Lung microvascular endothelial cell (primary cell): Measurements from ENCODE around the gene EXOC6. TPM values are rescaled to one million over a fixed set of nuclear protein-coding genes. Genes with fewer than 3 reads are reported as not detected.
"Not testable (repeated sequence)": the region's sequence is repeated elsewhere in the genome, so short reads cannot be mapped to it uniquely, and the experiment has no call there.

Experiments
- DNase-seq, 2 donors: peaks; one replicate each; pipeline versions ENCODE4 v3.0.0 to v3.0.0-alpha.2; 2010; ENCODE audit warnings: low read depth in 2 of 2
- total RNA-seq: library from RNA; depleted of rRNA; stranded (reverse); fragments of >200 nt; gene quantifications from 2 replicates; pipeline ENCODE4 v1.2.1, GENCODE V29; 2014

Gene EXOC6
- total RNA-seq, 1 donor from 2014 or later = 390 TPM

- no peak for DNase-seq
Measured at GRCh38 chr10:92942226-92942625, 93.9 kb downstream of the EXOC6 start.

GRCh38 chr10:92946491-92946890 is 98.2 kb downstream of the EXOC6 start:
- DNase-seq = no peak

GRCh38 chr10:92952573-92952972 is 104.3 kb downstream of the EXOC6 start:
- not testable (repeated sequence) for DNase-seq

- DNase-seq = no peak
Measured at GRCh38 chr10:92957223-92958010, 109.1 kb downstream of the EXOC6 start.

GRCh38 chr10:92961638-92962037 is 113.3 kb downstream of the EXOC6 start:
- no peak for DNase-seq

- peak; percentile 68 to 71 for DNase-seq
Measured at GRCh38 chr10:92965314-92965713, 117.0 kb downstream of the EXOC6 start.

- no peak for DNase-seq
Measured at GRCh38 chr10:92967641-92968040, 119.3 kb downstream of the EXOC6 start.

GRCh38 chr10:92969151-92969550 is 120.8 kb downstream of the EXOC6 start:
- DNase-seq = peak in 1 of 2 donors; percentile 32

GRCh38 chr10:92970301-92971070 is 122.2 kb downstream of the EXOC6 start:
- no peak for DNase-seq

GRCh38 chr10:92972066-92972870 is 123.9 kb downstream of the EXOC6 start:
- DNase-seq = peak in 1 of 2 donors; percentile 81

GRCh38 chr10:92972886-92973285 is 124.6 kb downstream of the EXOC6 start:
- DNase-seq = no peak

GRCh38 chr10:92976278-92976677 is 128.0 kb downstream of the EXOC6 start:
- DNase-seq = not testable (repeated sequence)

GRCh38 chr10:92989250-92989649 is 140.9 kb downstream of the EXOC6 start:
- DNase-seq = no peak

- DNase-seq = peak; percentile 36 to 66
Measured at GRCh38 chr10:92990615-92991014, 142.3 kb downstream of the EXOC6 start.

GRCh38 chr10:92991513-92991912 is 143.2 kb downstream of the EXOC6 start:
- no peak for DNase-seq

- DNase-seq = no peak
Measured at GRCh38 chr10:92993699-92994272, 145.5 kb downstream of the EXOC6 start.

- DNase-seq = no peak
Measured at GRCh38 chr10:92995509-92995908, 147.2 kb downstream of the EXOC6 start.

- DNase-seq = no peak
Measured at GRCh38 chr10:92997620-92998019, 149.3 kb downstream of the EXOC6 start.

- no peak for DNase-seq
Measured at GRCh38 chr10:92999191-92999590, 150.9 kb downstream of the EXOC6 start.

GRCh38 chr10:93006435-93007039 is 158.2 kb downstream of the EXOC6 start:
- peak; percentile 65 to 66 for DNase-seq

- DNase-seq = no peak
Measured at GRCh38 chr10:93015722-93016121, 167.4 kb downstream of the EXOC6 start.
